GM18873 (cell line): ENCODE data around the gene GLI2.

Source experiments
- ATAC-seq: cut with Tn5 transposase; IDR thresholded peaks from one replicate; pipeline ENCODE4 v1.9.1; 2021; ENCODE audit warnings: mild to moderate bottlenecking, moderate library complexity, moderate number of reproducible peaks; ENCODE audit not compliant: unreplicated experiment, low FRiP score

The GLI2 gene

GRCh38 chr2:120767486-120768005, 31.9 kb downstream of the GLI2 start:
- no peak for ATAC-seq

DNA sequence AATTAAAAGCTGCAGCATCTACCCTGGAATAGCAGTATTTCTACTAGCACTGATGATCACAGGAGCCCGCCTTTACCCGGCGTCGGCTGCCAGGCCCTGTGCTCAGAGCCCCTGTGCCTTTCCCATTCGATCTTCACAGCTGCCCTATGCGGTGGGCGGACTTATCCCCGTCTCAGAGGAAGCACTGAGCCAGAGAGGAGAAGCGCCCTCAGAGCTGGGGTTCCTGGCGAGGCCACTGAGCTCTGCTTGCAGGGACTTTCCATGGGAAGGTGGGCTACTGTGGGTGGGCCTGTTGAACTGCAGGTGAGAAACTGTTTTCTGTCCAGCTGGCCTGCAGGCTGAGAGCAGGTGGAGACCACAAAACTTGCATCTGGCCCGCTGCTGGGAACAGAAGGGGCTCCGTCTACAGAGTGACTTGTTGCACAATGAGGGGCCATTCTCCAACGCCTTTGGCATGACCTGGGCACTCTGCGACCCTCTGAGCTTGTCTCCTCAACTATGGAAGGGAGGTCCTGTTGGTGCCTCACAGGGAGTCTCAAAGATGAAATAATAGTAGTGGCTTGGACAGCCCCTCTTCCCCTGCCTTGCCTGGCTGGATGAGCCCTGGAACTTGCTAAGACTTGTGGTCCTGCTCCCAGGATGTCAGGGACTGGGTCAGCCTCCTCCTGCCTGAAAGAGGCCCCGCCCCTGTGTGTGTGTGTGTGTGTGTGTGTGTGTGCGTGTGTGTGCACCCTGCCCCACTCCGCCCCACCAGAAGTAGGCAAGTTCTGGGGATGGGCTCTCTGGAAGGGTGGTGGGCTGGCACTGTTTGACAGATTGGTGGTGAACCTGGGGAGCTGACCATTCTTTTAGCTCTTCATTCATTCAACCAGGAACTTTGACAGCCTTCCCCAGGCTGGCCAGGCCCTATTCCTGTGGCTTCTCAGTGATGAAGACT, 32.7 kb downstream of the GLI2 start:
- no peak for ATAC-seq

DNA sequence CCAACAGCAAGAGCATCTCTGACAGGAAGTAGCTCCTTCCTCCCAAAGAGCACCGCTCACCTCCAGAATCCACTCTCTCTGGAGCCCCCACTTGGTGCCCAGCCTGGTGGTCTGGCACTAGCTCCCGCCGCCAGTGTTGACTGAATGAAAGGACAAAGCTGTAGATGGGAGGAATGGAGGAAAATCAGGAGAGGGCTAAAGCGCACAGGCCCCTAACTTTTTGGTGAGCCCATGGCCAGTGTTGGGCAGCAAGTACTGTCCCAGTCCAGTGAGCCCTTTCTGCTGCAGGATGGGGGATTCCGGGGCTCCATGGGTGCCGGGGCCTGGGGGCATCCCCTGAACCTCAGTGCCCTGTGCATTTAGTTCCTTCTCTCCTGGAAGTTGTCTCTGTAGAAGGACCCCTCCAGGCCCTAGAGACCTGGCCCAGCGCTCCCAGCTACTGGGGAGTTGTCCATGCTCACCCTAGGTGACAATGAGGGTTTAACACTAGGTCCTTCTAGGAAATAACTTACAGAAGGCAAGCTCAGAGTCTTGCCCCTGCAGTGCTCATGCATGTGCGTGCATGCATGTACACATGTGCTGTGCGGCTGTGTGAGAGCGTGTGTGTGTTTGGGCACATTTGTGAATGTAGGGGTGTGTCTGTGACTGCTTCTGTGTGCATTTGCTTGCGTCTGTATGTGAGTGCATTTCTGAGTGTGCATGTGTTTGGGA, 33.6 kb downstream of the GLI2 start:
- ATAC-seq: no peak

DNA sequence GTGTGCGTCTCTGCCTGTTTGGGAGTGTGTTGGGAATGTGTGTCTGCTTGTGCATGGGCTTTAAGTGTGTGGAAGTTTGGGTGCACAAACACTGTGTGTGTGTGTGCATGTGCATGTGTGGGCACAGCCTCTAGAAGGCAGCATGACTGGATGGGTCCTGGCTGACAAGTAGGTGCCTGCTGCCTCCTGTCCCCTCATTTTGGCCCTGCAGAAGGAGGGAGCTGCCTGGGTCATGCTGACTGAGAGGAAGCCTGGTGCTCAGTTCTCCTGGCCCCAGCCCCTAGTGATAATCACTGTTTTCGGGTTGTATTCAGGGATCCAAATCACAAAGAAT, 34.1 kb downstream of the GLI2 start:
- ATAC-seq: no peak

- no peak for ATAC-seq
Observed at GRCh38 chr2:120770176-120770575, 34.5 kb downstream of the GLI2 start.

DNA sequence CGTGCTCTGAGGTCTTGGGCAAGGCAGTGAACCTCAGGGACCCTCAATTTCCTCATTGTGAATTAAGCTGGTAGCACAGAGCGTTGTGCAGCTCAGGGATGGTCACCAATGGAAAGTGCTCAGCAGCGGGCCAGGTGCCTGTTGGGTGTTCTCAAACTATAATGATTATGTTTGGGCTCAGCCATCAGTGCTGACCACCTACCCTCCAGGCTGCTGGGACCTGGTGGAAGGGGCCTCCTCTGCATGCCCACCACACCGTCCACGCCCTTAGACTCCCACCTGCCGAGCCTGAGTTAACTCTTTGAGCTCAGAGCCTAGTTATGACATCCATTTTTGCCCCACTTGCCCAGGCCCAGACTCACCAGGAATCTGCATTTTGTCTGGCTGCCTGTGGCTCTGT, 35.0 kb downstream of the GLI2 start:
- ATAC-seq: no peak

DNA sequence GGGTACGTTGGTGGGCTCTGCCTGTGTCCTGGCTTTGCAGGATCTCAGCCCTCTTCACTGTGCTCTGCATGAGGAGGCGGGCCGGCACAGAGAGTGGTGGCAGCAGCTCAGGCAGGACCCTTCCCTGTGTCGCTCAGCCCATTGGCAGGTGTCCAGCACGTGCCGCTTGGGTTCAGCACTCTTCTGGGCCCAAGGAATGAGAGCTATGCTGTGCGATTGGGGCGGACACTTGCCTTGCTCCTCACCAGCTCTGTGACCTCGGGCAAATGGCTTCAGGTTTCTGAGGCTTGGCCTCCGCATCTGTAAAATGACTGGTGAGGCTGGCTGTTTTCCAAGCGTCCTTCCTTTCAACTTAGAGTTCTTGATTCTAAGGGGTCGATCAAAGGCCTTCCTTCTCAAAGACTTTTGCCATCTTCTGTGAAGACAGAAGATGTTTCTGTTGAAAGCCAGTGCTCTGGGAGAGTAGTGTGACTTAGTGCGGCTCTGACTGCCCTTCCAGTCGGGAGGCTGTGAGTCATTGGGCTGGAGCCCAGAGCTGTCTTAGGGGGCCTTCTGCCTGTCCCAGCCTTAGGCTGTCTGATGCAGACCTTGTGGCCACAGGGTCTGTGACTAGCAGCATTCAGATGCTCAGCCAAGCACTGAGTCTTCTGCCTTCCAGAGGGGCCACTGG, 35.6 kb downstream of the GLI2 start:
- ATAC-seq: no peak

DNA sequence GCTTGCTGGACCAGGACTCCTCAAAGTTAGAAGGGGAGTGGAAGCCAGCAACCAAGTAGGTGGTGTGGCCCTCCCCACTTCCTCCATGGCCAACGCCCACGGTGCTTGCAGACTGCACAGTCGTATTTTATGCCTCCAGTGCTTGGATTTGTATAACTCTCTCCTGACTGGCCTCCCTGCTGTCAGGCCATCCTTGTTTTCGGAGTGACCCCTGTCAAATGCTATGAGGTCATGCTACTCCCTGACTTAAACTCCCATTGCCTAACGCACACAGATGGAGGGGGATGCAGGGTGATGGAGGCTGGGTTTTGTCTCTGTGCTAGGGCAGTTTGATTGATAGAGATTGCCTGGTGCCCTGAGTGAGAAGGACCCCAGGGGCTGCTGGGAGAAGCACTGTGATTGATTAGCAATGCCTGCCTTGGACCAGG, 36.1 kb downstream of the GLI2 start:
- ATAC-seq: no peak

- ATAC-seq: no peak
Observed at GRCh38 chr2:120772261-120772660, 36.6 kb downstream of the GLI2 start.

DNA sequence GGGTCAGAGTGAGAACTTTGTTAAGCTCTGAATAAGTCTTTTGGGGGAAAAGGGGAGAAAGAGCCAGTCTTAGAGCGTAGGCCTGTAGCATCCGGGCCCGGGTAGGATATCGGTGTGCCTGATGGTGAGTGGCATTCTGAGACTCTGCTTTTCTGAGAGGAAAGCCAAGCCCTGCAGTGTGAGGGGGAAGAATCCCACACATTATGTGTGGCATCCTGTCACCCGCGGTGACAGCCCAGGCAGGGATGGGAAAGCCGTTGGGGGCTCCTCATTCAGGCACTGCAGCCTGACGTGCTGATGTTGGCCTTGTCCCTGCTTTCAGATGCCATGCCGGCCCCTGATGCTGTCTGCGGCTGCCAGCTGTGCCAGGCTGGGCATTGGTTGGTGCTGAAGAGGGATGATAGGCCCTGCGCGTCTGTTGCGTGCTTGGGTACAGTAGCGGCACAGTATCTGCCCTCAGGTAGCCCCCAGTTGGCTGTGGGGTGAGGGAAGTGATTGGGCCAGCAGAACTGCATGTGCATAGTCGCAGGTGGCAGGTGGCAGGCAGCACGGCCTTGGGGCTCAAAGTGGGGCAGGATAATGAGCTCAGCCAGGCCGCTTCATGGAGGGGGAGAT, 37.6 kb downstream of the GLI2 start:
- ATAC-seq: no peak

DNA sequence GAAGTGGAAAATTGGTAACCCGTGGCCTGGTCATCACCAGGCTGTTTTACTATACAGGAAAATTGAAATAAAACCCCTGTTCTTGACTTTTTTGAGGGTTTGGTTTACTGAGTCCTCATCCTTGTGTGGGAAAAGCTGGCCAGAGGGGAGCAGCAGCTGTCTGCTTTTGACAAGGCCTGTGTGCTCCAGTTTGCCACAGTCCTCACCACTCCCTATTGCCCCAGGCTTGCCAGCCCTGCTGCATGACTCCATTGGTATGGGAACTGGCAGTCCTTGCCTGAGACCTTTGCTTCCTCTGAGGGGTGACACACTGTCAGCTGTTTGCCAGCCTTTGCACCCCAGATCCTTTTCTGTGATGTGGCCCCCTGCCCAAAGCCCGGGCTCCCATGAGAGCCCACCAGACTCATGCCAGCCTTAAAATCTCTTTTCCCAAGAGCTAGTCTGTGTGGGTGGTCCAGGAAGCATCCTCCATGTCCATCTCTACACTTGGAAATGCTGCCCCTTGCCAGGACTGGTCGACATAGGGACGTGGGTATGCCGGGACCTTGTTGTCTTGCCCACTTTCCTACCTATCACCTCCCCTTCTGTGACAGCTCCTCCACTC, 39.0 kb downstream of the GLI2 start:
- ATAC-seq: no peak

DNA sequence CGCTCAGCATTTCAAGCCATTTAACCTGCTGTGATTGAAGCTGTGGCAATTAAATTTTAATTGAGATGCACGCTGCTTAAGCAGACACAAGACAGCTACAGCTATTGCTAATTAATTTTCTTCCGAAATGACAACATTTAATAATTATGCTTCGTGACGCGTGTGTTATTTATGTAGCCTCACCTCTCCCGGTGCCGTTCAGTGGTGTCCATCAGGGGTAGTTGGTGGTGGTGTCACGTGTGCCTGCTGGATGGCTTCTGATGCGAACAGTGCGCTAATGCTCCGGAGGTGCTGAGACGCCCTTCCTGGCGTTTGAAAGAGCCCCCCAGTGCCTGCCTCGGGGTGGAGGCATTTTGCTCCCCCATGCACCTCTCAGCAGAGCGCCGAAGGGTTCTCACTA, 39.5 kb downstream of the GLI2 start:
- ATAC-seq: no peak

DNA sequence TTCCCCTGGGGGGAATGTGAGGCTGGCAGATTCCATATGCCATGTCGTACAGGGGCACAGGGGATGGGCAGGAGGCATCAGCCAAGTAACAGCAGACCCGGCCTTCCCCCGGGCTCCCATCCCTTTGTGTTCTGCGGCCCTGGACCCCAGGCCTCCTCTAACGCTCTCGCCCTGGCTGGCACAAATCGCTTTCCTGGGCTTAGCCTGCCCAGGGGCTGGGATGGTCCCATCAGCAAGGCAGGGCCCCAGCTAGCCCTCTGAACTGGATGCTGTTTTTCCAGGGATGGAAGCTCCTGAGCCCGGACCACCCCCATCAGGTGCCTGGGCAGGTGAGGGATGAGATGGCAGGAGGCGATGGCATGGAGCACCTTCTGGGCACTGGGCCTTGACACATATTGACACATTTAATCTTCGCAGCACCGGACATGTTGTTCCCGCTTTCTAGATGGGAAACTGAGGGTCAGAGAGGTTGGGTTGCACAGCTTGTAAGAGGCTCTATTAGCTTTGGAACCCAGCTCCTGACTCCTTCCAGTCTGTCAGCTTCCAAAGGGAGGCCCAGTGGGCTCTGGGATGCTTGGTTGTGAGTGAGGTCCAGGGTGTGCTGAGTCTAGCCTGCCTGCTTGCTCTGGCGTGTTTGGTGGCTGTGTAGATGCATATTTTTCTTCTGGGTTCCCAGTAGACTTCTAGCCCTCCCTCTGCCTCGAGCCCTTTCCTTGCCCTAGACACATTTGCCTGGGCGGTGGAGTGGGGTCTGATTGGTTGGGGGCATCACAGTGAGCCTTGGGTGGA, 40.3 kb downstream of the GLI2 start:
- ATAC-seq: no peak

DNA sequence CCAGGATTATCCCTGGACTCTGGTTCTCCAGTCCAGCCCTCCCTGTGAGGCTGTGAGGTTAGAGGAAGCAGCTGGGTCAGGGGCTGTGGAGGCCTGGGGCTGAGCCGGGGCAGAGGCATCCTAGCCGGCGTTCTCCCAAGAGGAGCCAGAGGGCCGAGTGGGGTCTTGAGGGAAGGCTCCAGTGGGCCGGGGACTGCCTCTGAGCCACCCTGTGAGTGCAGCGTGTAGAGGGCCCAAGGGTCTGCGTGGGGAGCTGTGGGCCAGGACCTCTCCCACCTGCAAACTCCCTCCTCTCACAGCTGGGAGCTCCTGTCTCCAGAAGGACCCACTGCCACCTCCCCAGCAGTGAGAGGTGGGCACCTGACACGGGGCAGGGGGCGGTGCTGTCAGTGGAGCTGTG, 41.0 kb downstream of the GLI2 start:
- no peak for ATAC-seq

DNA sequence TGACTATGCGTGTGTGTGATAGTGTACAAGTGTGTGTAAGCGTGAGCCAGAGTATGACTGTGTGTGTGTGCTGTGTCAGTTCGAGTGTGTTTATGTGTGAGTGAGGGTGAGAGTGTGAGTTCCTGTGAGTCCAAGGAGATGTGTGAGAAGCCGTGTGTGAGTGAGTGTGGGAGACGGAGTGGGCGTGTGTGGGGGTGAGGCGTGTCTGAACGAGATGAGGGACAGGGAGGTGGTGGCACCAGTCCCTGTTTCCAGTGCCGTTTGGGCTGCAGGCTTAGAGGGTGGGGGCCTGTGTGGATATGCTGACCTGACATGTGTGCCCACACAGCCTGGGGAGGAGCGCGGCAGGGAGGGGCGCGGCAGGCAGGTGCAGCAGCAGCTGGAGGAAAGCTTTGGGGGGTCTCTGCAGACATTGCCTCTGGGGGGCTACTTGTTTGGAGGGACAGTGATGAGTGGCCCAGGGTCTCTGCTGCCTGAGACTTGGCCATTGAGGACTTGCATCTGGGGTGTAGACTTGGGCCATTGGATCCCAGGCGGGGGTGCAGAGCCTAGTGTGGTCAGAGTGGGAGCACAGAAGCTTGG, 41.6 kb downstream of the GLI2 start:
- no peak for ATAC-seq

DNA sequence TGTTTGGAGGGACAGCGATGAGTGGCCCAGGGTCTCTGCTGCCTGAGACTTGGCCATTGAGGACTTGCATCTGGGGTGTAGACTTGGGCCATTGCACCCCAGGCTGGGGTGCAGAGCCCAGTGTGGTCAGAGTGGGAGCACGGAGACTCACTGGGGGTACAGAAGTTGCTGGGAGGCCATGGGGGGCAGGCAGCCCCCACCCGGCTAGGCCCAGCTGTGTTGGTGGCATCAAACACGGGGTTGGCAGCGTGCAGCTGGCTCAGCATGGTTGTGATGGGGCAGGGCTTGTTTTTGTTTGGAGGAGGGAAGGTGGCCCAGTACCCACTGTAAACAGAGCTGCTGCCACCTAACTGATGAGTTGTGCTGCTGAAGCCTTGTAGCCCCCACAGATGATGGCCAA, 42.1 kb downstream of the GLI2 start:
- no peak for ATAC-seq

GRCh38 chr2:120778244-120778643, 42.6 kb downstream of the GLI2 start:
- no peak for ATAC-seq

DNA sequence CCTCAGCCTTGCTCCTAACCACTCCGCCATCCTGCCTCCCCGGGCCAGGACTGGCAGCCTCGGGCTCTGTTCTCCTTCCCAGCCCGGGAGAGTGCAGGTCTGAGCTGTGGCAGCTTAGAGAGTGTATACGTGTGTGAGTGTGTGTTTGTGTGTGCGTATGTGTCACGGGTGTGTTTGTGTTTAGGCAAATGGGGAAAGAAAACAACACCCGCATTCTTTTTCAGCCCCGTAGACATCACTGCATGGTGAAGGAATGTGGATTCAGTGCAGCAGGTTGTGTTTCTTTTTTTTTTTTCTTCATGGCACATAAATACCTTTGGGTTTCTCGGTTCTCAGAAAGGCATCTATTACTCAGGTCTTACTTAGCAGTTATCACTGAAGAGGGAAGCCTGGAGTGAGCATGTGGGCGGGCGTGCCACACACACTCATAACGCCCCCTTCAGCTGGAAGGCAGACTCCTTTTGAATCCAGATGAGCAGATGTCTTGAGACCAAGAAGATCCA, 44.2 kb downstream of the GLI2 start:
- no peak for ATAC-seq

DNA sequence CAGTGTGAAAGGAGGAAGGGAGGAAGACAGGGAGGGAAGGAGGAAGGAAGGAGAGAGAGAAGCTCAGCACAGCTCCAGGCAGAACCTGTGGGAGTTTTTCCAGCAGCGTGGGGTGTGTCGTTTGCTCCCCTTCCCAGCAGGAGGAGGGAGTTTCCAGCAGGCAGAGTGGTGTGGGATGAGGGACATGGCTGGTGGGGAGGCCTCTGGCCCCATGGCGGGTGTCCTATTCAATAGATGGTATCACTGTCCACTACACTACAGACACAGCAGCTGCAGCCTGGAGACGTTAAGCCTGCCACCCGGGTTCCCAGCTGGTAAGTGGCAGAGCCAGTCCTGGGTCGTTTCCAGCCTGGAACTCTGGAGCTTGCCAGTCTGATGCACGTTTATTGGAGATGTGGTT, 44.7 kb downstream of the GLI2 start:
- ATAC-seq: no peak
